Transverse colon (tissue), 4 donors: ENCODE data around the gene CTNNBL1.
A peak's percentile ranks its signal among the peaks of the same experiment; 100 is the strongest.

Experiments used
- POLR2A ChIP-seq: fragments of 450-650 bp; IDR thresholded peaks from one replicate; pipeline ENCODE4 v1.6.1; 2016; ENCODE audit warnings: antibody characterized with exemption, mild to moderate bottlenecking, moderate library complexity
- POLR2AphosphoS5 ChIP-seq, 3 donors: sonication (generic); formaldehyde crosslinking; IDR thresholded peaks; one replicate each; pipeline ENCODE4 v1.6.1; 2016; ENCODE audit warnings: antibody characterized with exemption in 3 of 3
- TF ChIP-seq, protein P1 (sequence below), 5 experiments: fragments of 200-600 bp in 3 of 5; fragments of 450-650 bp in 2 of 5; sonication (generic) in 3 of 5; IDR thresholded peaks; 1 replicate in 2 of 5; 2 replicates in 3 of 5; pipeline ENCODE4 v1.5.1; 2016 to 2017; ENCODE audit warnings: antibody characterized with exemption in 5 of 5, inconsistent platforms in 3 of 5, mild to moderate bottlenecking in 2 of 5, moderate library complexity in 1 of 5

DNA sequence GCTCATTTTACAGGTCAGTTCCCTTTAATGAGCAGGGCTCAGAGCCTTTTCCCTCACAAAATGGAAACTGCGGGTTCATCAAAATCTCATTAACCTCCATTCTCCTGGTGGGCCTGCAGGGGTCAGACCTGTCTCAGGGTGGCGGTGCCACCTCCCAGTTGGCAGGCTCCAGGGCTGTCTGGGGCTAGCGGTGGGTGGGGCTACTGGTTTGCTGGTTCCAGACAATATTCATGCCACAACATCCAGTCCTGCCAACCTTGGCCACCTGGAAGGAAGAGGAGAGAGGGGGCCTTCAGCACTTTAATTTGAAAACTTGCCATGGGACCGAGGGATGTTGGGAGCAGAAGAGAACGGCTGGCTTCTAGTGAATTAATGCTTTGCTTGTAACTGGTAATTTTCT is 41.9 kb upstream of the CTNNBL1 start:
- TF ChIP-seq, protein P1, sequence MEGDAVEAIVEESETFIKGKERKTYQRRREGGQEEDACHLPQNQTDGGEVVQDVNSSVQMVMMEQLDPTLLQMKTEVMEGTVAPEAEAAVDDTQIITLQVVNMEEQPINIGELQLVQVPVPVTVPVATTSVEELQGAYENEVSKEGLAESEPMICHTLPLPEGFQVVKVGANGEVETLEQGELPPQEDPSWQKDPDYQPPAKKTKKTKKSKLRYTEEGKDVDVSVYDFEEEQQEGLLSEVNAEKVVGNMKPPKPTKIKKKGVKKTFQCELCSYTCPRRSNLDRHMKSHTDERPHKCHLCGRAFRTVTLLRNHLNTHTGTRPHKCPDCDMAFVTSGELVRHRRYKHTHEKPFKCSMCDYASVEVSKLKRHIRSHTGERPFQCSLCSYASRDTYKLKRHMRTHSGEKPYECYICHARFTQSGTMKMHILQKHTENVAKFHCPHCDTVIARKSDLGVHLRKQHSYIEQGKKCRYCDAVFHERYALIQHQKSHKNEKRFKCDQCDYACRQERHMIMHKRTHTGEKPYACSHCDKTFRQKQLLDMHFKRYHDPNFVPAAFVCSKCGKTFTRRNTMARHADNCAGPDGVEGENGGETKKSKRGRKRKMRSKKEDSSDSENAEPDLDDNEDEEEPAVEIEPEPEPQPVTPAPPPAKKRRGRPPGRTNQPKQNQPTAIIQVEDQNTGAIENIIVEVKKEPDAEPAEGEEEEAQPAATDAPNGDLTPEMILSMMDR (IDR thresholded peaks at IDR 0.05): peak in 4 of 5 experiments; percentile 26 to 37 (median 28)
- TF ChIP-seq POLR2AphosphoS5 (IDR thresholded peaks at IDR 0.05) (no peak), POLR2A (no peak)
